DOHH2 (cell line): Measurements from ENCODE around the gene PNRC2.

ENCODE experiments used
- CTCF ChIP-seq: fragments of 200-600 bp; sonication (generic); IDR thresholded peaks from one replicate; pipeline ENCODE4 v1.5.1; 2014; ENCODE audit warnings: antibody characterized with exemption, mild to moderate bottlenecking, low read depth, low read length; ENCODE audit not compliant: poor library complexity, severe bottlenecking
- EZH2phosphoT487 ChIP-seq: fragments of 200-600 bp; sonication (generic); IDR thresholded peaks from 2 replicates; pipeline ENCODE4 v1.6.1; 2017; ENCODE audit warnings: borderline replicate concordance, mild to moderate bottlenecking, antibody characterized with exemption, low read length, moderate library complexity, mixed read lengths

DNA sequence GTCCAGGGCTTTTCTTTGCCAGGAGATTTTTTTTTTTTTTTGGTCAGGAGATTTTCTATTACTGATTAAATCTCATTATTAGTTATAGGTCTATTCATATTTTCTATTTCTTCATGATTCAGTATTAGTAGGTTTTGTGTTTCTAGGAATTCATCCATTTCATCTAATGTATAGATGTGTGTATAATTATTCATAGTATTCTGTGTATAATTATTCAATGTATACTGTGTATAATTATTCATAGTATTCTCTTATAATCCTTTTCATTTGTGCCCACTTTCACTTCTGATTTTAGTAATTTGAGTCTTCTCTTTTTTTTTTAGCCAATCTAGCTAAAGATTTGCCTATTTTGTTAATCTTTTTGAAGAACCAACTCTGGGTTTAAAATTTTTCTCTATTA is 12.3 kb upstream of the PNRC2 start:
- TF ChIP-seq CTCF (no peak), EZH2phosphoT487 (no peak)
